Kidney (tissue), 14 donors: ENCODE results near the gene ERBIN. TPM values are rescaled to one million over a fixed set of nuclear protein-coding genes. Genes with fewer than 3 reads are reported as not detected.
"Not testable (repeated sequence)": the region's sequence is repeated elsewhere in the genome, so short reads cannot be mapped to it uniquely, and the experiment has no call there.

ENCODE experiments used
- DNase-seq, 5 donors: peaks; one replicate each; pipeline ENCODE4 v3.0.0-alpha.2; 2013 to 2020
- FAIRE-seq: peaks from 2 replicates; lab custom pipeline; 2012; peaks lifted over from hg19 to GRCh38; lab: Jason Lieb, UNC
- H3K27ac ChIP-seq, 2 donors: one replicate each; pipeline ENCODE4 v1.7.0; 2013; ENCODE audit warnings: low read depth in 2 of 2, low read length in 2 of 2, inconsistent platforms in 1 of 2
- H3K27me3 ChIP-seq: one replicate; pipeline ENCODE4 v1.7.1; 2013; ENCODE audit warnings: low read length, inconsistent platforms; ENCODE audit not compliant: control insufficient read depth, insufficient read depth
- H3K36me3 ChIP-seq, 3 donors: one replicate each; pipeline versions ENCODE4 v1.7.0 to v1.7.1; 2013; ENCODE audit warnings: low read length in 3 of 3, control low read depth in 1 of 3, inconsistent platforms in 1 of 3; ENCODE audit not compliant: insufficient read depth in 3 of 3, control insufficient read depth in 2 of 3
- H3K4me1 ChIP-seq, 3 donors: one replicate each; pipeline versions ENCODE4 v1.7.0 to v1.7.1; 2013; ENCODE audit warnings: low read length in 3 of 3, inconsistent platforms in 1 of 3, low read depth in 1 of 3; ENCODE audit not compliant: control insufficient read depth in 2 of 3, insufficient read depth in 2 of 3
- H3K4me3 ChIP-seq, 3 donors: one replicate each; pipeline versions ENCODE4 v1.7.0 to v1.8.1; 2013; ENCODE audit warnings: low read length in 3 of 3, control low read depth in 1 of 3, inconsistent platforms in 1 of 3
- H3K9ac ChIP-seq, 3 donors: one replicate each; pipeline versions ENCODE4 v1.7.0 to v1.7.1; 2013; ENCODE audit warnings: low read length in 3 of 3, control low read depth in 1 of 3, inconsistent platforms in 1 of 3
- H3K9me3 ChIP-seq, 3 donors: one replicate each; pipeline versions ENCODE4 v1.7.0 to v1.7.1; 2013; ENCODE audit warnings: low read length in 3 of 3, control low read depth in 1 of 3, inconsistent platforms in 1 of 3; ENCODE audit not compliant: control insufficient read depth in 2 of 3, insufficient read depth in 1 of 3
- intact Hi-C: fragments of 100-400 bp; cut with DNase I; formaldehyde crosslinking; loops from one replicate; pipeline ENCODE4 v1.11.1; 2022
- polyA plus RNA-seq: library from polyadenylated mRNA; stranded (reverse); fragments of 350-450 nt; fragmentation: Illumina TruSeq; extraction: RNeasy Lipid Tissue Mini Kit (QIAGEN cat#74804); gene quantifications from one replicate; pipeline ENCODE4 v1.2.3, GENCODE V29; 2014; ENCODE audit warnings: low read depth, low replicate concordance; ENCODE audit not compliant: insufficient read depth
- total RNA-seq: library from RNA; stranded (reverse); fragmentation: NEBNext Ultra II Directional; extraction: Animal tissue kit (Norgen Biotek cat#: 25700); gene quantifications from one replicate; pipeline ENCODE4 v1.2.1, GENCODE V29; 2021
- TF ChIP-seq, protein P1 (sequence below): IDR thresholded peaks from 3 replicates; pipeline ENCODE4 v1.5.1; 2012; ENCODE audit warnings: mild to moderate bottlenecking, moderate library complexity, borderline replicate concordance; ENCODE audit not compliant: insufficient read depth; ENCODE audit errors: extremely low read depth
- donor health status: control.
- donor health status: control.
- donor health status: control.
- donor health status: control.
- donor health status: control.
- donor health status: DM: yes; HTN: yes; CAD: no.
- donor health status: Normal renal cell carcinoma (clear cell type).

The ERBIN gene
- total and polyA plus RNA-seq, 2 donors from 2014 or later: 14.3 to 85.1 TPM

- FAIRE-seq (no peak), DNase-seq (peak in 1 of 5 donors; percentile 5)
- Histone ChIP-seq H3K9me3 (no peaks in the 10 kb centered on the region), H3K27me3 (no peaks in the 10 kb centered on the region), H3K4me1 (peaks cover 0 to 13% (median 6%) of the 10 kb centered on the region in 3 donors), H3K36me3 (no peaks in the 10 kb centered on the region), H3K4me3 (no peak overlapping the region), H3K27ac (no peak overlapping the region), H3K9ac (no peak overlapping the region)
- TF ChIP-seq, protein P1, sequence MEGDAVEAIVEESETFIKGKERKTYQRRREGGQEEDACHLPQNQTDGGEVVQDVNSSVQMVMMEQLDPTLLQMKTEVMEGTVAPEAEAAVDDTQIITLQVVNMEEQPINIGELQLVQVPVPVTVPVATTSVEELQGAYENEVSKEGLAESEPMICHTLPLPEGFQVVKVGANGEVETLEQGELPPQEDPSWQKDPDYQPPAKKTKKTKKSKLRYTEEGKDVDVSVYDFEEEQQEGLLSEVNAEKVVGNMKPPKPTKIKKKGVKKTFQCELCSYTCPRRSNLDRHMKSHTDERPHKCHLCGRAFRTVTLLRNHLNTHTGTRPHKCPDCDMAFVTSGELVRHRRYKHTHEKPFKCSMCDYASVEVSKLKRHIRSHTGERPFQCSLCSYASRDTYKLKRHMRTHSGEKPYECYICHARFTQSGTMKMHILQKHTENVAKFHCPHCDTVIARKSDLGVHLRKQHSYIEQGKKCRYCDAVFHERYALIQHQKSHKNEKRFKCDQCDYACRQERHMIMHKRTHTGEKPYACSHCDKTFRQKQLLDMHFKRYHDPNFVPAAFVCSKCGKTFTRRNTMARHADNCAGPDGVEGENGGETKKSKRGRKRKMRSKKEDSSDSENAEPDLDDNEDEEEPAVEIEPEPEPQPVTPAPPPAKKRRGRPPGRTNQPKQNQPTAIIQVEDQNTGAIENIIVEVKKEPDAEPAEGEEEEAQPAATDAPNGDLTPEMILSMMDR: no peak
- intact Hi-C loops: no loop called here
These were observed 44.3 kb downstream of the ERBIN start for GRCh38 chr5:65970481-65971367.

GRCh38 chr5:65971643-65972042 lies 45.3 kb downstream of the ERBIN start:
- Histone ChIP-seq H3K4me1 (peaks cover 0 to 10% (median 6%) of the 10 kb centered on the region in 3 donors), H3K9ac (no peak overlapping the region)
- intact Hi-C loops: no loop called here

DNA sequence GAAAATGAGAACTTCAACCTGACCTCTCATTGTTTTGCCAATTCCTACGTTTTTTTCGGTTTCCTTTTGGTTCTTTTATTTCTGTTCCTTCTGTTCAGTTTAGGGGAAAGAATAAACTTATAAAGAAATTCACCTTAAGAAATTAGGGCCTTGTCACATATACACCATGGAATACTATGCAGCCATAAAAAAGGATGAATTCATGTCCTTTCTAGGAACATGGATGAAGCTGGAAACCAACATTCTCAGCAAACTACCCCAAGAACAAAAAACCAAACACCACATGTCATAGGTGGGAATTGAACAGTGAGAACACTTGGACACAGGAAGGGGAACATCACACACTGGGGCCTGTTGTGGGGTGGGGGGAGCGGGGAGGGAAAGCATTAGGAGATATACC lies 46.5 kb downstream of the ERBIN start:
- H3K9ac ChIP-seq, DNase-seq, H3K27ac ChIP-seq, H3K36me3 ChIP-seq, H3K9me3 ChIP-seq, intact Hi-C loops, H3K4me3 ChIP-seq, H3K4me1 ChIP-seq, H3K27me3 ChIP-seq, FAIRE-seq: not testable (repeated sequence)

More at GRCh38 chr5:65971643-65972042, 45.3 kb downstream of the ERBIN start:
- TF ChIP-seq, protein P1: no peak
- no peaks in the 10 kb centered on the region for H3K36me3 ChIP-seq
- H3K4me3 ChIP-seq: no peak overlapping the region
- no peaks in the 10 kb centered on the region for H3K27me3 ChIP-seq
- FAIRE-seq (no peak), DNase-seq (no peak)
- H3K9me3 ChIP-seq: no peaks in the 10 kb centered on the region
- no peak overlapping the region for H3K27ac ChIP-seq

DNA sequence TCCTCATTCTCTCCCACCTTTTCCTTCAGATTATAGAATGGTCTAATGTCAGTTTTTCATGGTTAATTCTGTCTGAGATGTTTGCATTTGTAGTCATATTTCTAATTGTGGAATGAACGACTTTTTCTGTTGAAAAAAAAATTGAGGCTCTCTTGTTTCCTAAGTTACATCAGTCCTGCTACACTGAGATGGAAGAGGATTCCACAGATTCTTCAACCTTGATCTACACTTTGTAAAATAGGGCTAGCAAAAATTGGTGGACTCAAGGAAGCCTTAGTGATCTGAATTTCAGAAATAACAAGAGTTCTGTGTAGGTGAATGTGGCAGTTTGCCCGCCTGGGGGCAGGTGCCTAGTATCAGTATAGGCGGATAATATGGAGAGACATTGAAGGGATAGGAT lies 51.9 kb downstream of the ERBIN start:
- no peak for DNase-seq
- TF ChIP-seq, protein P1: no peak
- Histone ChIP-seq H3K4me1 (peaks cover 0 to 3% (median 0%) of the 10 kb centered on the region in 3 donors), H3K27ac (no peak overlapping the region), H3K4me3 (no peak overlapping the region), H3K9ac (no peak overlapping the region), H3K27me3 (no peaks in the 10 kb centered on the region), H3K9me3 (no peaks in the 10 kb centered on the region), H3K36me3 (no peaks in the 10 kb centered on the region)
- intact Hi-C loops: no loop called here
- no peak for FAIRE-seq
